ENCODE results near the gene DDO.

- peak in 3 of 6 experiments; percentile 29 to 35 (median 31) for TF ChIP-seq CTCF (IDR thresholded peaks at IDR 0.05)
- peak in 1 of 2 donors; percentile 19 for TF ChIP-seq POLR2A (IDR thresholded peaks at IDR 0.05)
These were observed 57.5 kb downstream of the DDO start, which contains the start of gene METTL24 for GRCh38 chr6:110357664-110358552.

Measured in thyroid gland (tissue), 4 donors.